HG03457 (cell line): ENCODE data around the gene GPC5.
"Not testable (repeated sequence)": the region's sequence is repeated elsewhere in the genome, so short reads cannot be mapped to it uniquely, and the experiment has no call there.

Source experiments
- ATAC-seq: cut with Tn5 transposase; IDR thresholded peaks from one replicate; pipeline ENCODE4 v1.9.1; 2021; ENCODE audit warnings: moderate number of reproducible peaks; ENCODE audit not compliant: unreplicated experiment

Gene GPC5

GRCh38 chr13:92510416-92510815 is 1112.0 kb downstream of the GPC5 start:
- ATAC-seq: no peak

GRCh38 chr13:92512852-92513251 is 1114.4 kb downstream of the GPC5 start:
- ATAC-seq: no peak

- no peak for ATAC-seq
Measured at GRCh38 chr13:92513672-92514071, 1115.3 kb downstream of the GPC5 start.

- ATAC-seq: no peak
Measured at GRCh38 chr13:92514420-92515125, 1116.2 kb downstream of the GPC5 start.

- not testable (repeated sequence) for ATAC-seq
Measured at GRCh38 chr13:92516878-92517277, 1118.5 kb downstream of the GPC5 start.

GRCh38 chr13:92518622-92519021 is 1120.2 kb downstream of the GPC5 start:
- ATAC-seq: not testable (repeated sequence)

GRCh38 chr13:92530364-92530763 is 1131.9 kb downstream of the GPC5 start:
- no peak for ATAC-seq

GRCh38 chr13:92535222-92536006 is 1137.0 kb downstream of the GPC5 start:
- no peak for ATAC-seq

- no peak for ATAC-seq
Measured at GRCh38 chr13:92537471-92537870, 1139.0 kb downstream of the GPC5 start.

- ATAC-seq: no peak
Measured at GRCh38 chr13:92538164-92538563, 1139.7 kb downstream of the GPC5 start.

- ATAC-seq: not testable (repeated sequence)
Measured at GRCh38 chr13:92539148-92539547, 1140.7 kb downstream of the GPC5 start.

GRCh38 chr13:92547266-92547665 is 1148.8 kb downstream of the GPC5 start:
- ATAC-seq: no peak

- ATAC-seq: no peak
Measured at GRCh38 chr13:92549276-92549675, 1150.9 kb downstream of the GPC5 start.

- ATAC-seq: no peak
Measured at GRCh38 chr13:92553470-92554114, 1155.2 kb downstream of the GPC5 start.

- ATAC-seq: no peak
Measured at GRCh38 chr13:92560883-92561282, 1162.5 kb downstream of the GPC5 start.

- no peak for ATAC-seq
Measured at GRCh38 chr13:92564942-92565341, 1166.5 kb downstream of the GPC5 start.

GRCh38 chr13:92566767-92567166 is 1168.3 kb downstream of the GPC5 start:
- ATAC-seq: no peak

GRCh38 chr13:92572190-92572589 is 1173.8 kb downstream of the GPC5 start:
- no peak for ATAC-seq

GRCh38 chr13:92573467-92574057 is 1175.1 kb downstream of the GPC5 start:
- ATAC-seq: no peak

- ATAC-seq: no peak
Measured at GRCh38 chr13:92574499-92574898, 1176.1 kb downstream of the GPC5 start.

- no peak for ATAC-seq
Measured at GRCh38 chr13:92575777-92576176, 1177.4 kb downstream of the GPC5 start.
